GOT3 (cell line): ENCODE measurements around the gene RAPGEF1.

Experiments
- DNase-seq: peaks from one replicate; lab custom pipeline; 2025; ENCODE audit warnings: mixed read lengths; lab: John Stamatoyannopoulos, UW

Gene RAPGEF1

DNA sequence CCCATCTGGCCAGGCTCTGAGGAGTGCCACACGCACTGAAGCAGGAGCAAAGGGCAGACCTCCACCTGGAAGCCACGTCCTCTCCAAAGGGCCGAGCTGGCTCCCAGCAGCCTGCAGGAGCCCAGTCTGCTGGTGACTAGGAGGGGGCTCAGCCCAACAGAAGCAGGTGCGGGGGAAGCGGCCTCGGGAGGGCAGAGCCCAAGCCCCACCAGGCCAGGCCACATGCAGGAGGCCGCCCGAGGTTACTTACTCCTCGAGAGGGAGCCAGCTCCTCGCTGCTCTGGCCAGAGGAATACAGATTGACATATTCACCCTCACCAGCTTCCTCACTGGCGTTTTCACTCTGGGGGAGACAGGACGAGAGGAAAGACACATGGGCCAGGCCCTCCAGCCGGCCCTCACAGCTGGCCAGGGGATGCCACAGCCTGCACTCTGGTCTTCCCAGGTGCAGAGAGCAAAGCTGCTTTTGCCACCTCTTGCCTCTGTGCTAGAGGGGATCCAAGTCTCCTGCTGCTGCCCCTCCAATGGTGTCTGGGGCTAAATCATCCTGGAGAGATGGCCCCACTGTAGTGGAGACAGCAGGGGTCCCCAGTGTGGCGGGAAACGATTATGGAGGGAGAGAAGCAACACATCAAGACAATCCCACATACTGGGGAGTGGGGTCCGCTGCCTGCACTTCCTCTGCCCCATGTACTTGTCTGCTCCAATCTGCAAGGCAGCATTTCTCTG lies 136.0 kb downstream of the RAPGEF1 start:
- no peak for DNase-seq

DNA sequence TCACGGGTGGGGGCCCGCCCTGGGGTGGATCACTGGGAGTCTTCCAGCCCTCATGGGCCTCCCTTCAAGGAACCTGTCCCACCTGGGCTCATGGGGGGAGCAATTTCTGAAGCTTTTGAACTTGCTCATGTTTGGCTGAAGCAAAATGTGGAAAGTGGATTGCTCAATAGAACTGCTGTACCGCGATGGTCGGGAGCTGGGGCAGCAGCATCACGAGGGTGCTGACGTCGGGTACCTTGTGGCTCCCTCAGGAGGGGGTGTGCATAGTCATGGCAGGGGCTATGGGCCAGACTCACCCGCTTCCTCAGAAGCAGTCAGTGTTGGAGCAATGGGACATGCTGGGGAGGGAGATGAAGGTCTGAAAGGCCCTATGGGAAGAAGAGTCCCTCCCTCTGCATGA lies 136.7 kb downstream of the RAPGEF1 start:
- no peak for DNase-seq

DNA sequence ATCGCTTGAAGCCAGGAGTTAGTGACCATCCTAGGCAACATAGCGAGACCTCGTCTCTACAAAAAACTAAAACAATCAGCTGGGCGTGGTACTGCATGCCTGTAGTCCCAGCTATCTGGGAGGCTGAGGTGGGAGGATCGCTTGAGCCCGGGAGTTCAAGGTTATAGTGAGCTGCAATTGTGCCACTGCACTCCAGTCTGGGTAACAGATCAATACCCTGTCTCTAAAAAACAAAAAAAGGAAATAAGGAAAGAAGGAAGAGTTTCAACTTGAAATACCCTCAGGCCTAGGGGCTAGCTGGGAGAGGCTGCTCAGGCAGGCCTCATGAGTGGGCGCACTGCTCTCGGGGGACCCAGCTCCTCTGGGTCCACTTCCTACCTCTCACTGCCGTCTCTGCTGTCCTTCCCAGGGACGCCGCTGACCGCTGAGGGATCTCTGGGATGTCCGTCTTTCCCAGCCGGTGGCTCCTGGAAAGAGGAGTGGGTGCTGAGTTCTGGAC lies 138.1 kb downstream of the RAPGEF1 start:
- DNase-seq: no peak

DNA sequence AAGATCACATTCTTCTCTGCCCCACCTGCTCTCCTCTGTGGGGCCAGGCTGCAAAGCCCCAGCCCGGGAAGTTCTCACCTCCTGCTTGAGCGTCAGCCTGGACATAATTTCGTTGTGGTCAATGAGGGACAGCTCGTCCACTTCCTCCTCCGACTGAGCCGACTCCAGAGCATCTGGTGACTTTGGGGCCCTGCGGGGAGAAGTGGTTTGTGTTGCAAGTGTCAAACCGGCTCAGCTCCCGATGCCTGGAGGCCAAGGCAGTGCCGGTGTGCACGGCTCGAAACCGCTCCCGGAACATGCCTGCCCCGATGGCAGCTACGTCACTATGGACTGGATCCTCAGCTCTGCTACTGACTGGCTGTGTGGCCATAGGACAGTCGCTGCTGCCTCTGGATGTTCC lies 141.8 kb downstream of the RAPGEF1 start:
- no peak for DNase-seq

DNA sequence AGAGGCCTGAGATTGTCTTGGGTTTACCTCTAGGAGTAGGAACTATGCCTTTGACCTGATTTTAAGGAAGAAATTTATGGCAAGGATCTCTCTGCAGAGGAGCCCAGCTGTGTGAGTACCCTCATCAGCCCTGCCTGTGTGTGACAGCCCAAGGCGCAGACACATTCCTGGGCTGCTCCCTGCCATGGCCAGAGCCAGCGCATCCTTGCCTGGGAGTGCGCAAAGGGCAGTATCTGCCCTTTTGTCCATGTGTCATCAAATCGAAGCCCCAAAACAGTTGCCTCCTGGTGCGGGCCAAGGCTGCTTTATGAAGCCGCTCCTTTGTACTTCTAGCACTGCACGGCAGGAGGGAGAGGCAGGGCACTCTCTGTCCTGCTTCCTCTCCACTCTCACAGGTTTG lies 142.6 kb downstream of the RAPGEF1 start:
- no peak for DNase-seq

DNA sequence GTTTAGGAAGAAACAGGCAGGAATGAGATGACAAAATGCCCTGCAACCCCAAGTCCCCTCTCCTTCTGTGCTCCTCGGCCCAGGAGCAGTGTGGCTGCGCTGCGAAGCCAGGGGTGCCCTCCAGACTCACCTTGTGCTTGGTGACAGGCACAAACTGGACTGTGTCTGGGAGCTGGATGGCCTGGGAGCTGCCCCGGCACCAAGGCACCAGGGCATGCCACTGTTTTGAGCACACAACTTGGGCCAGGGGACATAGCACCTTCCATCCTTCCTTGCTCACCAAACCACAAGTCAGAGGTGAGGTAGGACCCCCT lies 143.5 kb downstream of the RAPGEF1 start:
- DNase-seq: no peak

DNA sequence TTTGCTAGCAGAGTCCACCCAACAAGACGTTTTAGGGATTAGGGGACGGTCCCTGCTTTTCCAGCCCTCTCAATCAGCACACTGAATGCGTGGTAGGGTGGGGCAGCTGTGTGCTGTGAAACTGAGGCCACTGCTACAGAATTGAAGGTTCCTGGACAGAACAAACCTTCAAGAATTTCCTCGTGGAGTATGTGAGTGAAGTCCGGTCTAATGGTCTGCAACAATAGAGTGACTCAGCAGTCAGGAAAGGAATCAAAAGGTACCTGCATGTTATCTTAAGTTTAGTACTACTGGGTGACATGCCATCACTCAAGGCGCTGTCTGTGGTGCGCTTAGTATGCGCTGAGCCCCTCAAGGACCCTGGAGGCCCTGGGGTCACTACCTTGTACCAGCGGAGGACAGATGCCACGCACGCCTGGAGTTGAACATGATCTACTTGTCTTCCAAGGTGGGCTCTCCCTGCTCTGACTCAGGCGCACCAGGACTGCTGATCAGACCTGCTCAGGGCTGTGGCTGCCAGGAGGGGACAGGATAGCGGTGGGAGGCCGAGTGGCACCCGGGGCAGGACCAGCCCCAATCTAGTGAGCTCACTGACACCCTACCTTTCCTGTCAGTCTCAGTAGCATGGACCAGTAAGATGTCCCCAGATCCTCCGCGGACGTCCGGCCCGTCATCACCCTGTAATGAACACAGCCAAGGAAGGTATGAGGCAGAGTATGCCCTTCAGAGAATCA lies 144.0 kb downstream of the RAPGEF1 start:
- no peak for DNase-seq

DNA sequence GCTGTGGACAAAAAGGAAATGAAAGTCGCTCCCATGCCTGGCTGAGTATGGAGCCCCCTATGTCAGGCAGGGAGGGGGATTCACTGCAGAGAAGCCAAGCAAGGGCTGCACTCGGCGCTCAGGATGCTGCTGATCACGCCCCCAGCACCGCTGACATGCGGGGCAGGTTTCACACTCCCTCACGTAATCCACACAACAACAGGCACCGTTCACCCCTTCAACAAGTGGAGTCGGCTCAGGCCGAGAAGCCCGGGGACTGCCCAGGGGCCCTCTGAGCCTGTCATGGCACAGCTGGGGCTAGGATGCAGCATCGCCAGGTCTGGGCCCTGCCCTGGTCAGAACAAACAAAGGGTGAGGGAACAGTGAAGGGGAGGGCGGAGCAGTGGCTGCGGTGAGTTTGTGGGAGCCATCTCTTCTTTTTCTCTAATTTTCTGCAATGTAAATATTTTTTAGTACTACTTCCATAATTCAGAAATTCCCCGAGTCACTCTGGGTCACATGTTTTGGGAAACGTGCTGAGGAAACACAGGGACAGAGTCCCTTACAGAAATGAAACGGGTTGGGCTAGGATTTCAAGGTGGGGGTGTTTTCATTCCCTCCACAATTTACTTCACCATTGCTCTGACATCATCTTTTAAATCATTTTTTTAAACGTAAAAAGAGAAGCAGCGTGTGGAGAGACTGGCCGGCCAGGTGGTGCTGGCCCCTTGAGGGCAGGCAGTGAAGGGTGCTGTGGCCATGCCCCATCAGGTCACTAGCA lies 144.8 kb downstream of the RAPGEF1 start:
- no peak for DNase-seq

DNA sequence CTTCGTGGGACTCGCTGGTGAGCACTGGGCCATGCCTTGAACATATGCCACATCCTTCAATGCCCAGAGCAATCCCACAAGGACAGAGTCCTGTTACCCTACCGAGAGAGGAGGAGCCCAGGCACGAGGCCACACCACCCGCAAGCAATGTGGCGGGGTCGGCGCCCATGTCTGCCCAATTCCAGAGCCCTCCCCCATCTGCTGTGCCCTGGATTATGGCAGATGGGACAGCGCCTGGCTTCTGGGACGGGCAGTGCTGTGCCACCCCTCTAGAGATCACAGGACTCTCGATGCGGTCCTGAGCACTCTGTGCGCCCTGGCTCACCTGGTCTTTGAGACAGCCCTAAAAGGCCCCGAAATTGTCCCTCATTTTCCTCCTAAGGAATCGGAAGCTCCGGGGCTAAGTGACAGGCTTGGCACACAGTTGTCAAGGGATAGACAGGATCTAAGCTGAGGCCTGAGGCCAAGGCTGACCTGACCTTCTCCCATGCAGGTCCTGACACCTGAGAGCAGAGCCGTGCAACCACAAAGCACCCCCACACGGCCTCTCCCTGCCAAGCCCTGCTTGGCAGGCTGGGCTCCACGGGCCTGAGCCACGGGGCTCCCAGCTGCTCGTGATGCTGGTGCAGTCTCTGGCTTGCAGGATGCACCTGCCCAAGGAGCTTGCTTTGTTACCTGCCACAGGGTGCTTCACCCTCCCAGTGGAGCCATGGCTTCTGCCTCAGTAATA lies 145.8 kb downstream of the RAPGEF1 start:
- no peak for DNase-seq

DNA sequence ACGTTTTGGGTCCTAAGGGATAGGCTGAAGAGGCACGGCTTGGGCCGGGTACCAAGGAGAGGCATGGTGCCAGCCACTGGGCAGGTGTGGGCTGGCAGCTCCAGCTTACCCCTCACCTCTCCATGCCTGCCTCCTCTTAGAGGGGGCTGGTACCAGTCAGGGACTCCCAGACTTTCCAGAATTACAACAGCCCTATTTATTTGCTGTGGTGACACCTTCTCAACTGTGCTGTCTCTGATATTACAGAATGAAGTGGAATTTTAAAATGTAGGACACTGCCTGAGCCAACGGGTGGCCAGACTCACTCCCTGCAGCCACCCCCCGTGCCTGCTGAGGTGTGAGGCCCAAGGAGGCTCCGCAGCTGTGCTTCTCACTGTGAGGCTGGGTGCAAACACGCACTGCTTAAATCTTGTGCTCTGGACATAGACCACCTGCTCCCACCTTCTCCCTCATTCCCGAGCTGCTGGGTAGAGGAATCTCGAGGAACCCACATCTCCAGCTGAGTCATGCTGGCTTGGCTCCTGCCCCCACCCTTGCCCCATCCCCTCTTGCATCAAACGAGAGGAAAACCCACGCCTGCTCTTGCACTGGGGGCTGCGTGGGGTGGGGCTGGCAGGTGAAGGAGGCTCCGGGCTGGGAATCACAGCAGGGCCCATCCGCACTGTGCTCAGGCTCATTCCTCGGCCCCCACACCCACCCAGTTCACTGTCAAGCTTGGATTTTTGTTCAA lies 146.6 kb downstream of the RAPGEF1 start:
- DNase-seq: no peak

DNA sequence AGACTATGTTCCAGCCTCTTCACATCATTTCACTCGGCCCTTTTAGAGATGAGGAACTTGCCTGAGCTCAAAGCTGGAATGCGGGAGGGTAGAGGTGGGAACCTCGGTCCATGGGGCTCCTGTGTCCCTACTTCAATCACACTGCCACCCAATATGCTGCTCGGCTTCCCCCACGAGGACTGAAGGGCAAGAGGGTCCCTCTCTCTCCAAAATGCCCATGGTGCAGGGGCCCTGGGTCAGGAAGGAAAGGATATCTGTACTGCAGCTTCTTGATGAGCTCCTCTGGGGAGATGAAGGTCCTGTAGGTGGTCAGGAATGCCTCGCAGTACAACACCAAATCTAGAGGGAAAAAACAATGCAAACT lies 148.0 kb downstream of the RAPGEF1 start:
- no peak for DNase-seq

DNA sequence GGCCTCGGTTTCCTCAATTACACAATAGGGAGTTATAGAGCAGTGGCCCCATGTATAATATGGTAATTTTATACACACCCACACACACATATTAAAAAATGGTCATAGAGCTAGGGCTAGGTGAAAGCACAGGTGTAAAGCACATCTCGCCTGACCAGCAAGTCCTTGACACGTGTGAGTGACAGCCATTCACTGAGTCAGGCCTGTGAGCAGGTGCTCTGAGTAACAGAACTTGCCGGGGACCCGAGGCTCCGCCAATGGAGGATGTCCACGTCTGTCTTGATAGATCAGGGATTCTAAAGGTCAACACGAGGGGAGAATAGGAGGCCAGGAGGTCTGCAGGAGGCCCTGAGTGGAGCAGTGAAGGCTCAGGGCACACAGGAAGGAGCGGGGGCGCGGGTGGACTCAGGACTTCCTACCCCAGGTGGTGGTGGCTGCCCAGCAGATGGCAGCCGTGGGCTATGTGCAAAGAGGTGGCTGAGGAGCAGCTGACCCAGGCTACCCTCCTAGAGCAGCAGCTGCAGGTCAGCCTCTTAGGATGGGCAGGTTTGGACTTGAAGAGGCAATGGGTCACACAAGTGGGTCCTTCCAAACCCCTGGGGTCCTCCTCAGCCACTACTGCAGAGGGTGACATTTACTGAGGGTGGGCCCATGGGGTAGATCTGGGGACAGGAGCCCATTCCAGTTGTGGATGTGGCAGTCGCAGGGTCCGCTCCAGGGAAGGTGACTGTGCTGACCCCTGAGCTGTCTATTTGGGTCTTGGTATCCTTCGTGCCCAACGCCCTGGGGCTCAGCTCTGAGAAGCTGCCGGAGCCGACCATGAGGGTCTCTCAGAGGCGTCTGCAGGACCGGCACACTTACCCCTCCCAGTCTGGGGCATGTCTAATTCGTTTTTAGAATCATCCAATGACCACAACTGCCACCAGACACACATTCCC lies 148.7 kb downstream of the RAPGEF1 start:
- no peak for DNase-seq

DNA sequence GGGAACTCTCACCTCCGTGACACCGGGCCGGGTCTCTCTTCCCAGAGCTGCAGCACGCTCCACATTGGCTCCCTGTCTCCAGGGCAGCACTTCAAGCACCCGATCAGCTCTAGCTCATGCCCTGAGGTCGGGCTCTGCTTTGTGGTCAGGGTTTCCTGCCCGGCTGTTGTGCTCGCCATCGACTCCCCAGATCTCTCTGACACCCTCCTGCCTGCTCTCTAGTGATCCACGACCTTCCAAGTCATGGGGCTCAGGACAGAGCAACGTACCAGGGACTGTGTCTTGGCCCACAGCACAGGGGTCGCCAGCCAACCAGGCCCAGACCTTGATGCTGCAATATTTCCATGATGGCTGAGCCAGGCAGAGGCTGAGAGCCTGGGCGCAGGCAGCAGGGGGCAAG lies 149.4 kb downstream of the RAPGEF1 start:
- DNase-seq: no peak

DNA sequence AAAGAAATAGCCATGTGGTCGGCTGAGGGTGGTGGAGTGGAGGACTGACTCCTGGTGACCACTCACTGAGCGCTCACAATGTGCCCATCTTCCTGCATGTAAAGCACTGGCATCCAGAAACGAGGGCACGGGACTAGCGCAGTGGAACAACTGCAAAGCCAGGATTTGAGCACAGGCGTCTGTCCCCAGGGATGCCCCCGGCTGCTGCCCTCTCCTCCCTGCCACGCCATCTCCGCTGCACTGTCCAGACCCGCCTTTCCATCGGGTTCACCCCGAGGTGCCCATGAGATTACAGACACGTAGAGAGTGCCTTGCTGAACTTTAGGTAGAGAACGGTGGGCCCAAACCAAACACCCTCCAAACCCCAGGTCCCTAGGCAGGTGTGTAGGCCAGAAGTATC lies 149.9 kb downstream of the RAPGEF1 start:
- no peak for DNase-seq

DNA sequence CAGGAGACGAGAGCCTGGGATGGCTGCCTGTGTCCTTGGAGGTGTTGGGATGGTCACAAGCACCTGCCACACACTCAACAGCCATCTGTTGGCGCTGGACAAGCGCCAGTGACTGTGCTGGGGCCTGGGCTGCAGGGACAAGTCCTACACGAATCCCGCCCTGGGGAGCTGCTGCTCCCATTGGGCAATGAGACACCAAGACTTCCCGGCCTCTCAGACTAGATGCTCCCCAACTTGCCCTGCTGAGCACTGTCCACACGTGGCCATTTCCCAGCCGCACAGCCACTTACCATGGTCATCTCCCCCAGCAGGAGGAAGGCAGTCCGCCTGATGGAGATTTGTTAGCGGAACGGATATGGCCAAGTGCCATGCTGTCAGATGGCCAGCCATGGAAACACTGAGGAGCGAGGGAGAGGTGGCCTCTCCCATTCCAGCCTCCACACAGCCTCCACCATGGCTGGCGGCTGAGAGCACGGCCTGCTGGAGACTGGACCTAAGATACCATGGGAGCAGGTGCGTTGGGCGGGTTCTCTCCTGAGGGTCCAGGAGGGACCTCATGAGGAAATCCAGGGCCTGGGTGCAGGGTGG lies 150.7 kb downstream of the RAPGEF1 start:
- no peak for DNase-seq

DNA sequence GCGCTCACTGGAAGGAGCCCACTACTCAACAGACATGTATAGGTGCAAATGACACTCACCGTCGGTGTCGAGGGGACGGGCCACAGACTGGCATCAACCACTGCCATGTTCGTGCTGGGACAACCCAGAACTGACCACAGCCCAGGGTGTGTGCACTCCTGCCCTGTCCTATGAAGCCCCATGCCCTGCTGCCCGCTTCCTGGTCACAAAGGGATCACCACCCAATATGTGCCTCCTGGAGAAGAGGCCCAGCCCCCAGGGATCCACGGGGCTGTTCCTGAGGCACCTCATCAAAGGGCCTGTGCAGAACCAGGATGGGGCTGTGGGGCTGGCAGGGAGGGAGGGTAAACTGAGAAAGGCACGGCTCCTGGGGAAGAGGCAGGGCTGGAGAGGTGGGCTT lies 151.5 kb downstream of the RAPGEF1 start:
- DNase-seq: no peak

DNA sequence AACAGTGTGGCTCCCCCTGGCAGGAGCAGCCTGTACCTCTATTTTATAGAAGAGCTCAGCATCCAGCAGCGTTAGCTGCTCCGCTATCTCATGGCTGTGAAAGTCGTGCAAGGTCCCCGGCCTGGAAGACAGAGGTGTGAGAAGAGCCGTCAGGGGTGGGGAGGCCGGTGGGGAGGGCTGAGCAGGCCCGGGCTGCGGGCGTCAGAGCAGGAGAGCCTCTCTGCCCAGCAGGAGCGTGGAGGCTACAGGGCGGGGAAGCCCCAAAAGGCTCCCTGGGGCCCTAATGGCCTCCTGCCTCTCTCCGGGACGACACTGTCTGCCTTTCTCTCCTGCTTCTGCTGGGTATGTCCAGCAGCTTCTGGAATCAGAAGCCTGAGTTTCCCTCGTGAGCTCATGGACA lies 152.0 kb downstream of the RAPGEF1 start:
- no peak for DNase-seq

DNA sequence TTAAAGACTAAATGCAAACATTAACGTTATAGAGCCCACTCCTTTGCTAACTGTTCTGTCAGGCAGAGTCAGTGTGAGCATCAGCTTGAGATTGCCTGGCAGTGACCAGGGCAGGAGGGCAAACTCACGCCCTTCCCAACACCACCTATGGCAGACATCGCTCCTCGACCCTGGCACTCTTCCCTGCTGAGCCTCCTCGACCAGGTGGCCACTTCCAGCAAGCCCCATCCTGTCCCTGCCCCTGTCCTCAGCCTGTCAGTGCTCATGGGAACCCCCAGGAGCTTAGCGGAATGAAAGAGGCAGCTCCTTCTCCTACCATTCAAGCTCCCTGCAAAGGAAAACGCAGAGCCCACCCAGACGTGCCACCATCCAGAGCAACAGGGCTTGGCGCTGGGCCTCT lies 152.5 kb downstream of the RAPGEF1 start:
- DNase-seq: no peak

DNA sequence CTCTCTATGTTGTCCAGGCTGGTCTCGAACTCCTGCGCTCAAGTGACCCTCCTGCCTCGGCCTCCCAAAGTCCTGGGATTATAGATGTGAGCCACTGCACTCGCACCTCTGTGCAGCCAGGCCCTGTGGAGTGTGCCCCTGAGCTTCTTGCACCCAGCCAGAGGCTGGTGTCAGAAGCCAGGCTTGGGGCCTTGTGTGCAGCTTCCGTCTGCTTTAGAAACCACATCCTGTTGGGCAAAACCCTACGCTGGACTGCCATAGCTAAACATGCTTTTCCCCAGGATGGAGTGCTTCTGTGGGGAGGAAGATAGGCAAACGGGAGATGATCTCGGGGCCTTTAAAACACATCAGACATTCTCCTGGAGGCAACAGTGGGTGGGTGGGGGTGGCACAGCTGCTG lies 154.5 kb downstream of the RAPGEF1 start:
- DNase-seq: no peak

DNA sequence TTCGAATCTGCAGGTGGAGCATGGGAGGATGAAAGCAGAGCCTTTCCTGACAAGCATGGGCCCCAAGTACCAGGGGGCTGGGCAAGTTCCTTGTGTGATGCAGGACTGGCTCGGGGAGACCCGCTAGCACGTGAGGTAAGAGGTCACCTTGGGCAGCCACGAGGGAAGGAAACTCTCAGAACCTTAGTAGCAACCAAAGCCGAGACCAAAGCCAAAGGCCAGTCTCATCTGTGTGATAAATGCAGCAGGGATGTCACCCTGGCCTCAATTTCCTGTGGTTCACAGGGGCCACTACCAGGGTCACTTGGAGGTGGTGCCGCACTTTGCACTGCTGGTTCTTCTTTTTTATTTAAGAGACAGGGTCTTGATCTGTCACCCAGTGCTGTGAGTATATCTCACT lies 155.0 kb downstream of the RAPGEF1 start:
- DNase-seq: no peak
